DND-41 (cell line): Measurements from ENCODE around the gene LRRC51.

Experiments
- CTCF ChIP-seq: IDR thresholded peaks from 2 replicates; pipeline ENCODE4 v1.5.1; 2012; ENCODE audit warnings: borderline replicate concordance, low read length, moderate library complexity, mild to moderate bottlenecking; ENCODE audit not compliant: poor library complexity, severe bottlenecking; ENCODE audit errors: extremely low read depth
- EZH2 ChIP-seq: IDR thresholded peaks from 3 replicates; pipeline ENCODE4 v1.6.1; 2012; ENCODE audit warnings: borderline replicate concordance, low read depth, mild to moderate bottlenecking, moderate library complexity, low read length, inconsistent platforms; ENCODE audit not compliant: severe bottlenecking

GRCh38 chr11:72138821-72139390 is 58.3 kb downstream of the LRRC51 start:
- TF ChIP-seq CTCF = no peak
- no peak for TF ChIP-seq EZH2
